Muscle layer of duodenum (tissue), 2 donors: Measurements from ENCODE around the gene MLIP.
A peak's percentile ranks its signal among the peaks of the same experiment; 100 is the strongest.

Experiments
- H3K27ac ChIP-seq: one replicate; pipeline ENCODE4 v1.7.0; 2013; ENCODE audit warnings: mild to moderate bottlenecking, low read length
- H3K27me3 ChIP-seq: one replicate; pipeline ENCODE4 v1.7.0; 2013; ENCODE audit warnings: low read depth, mild to moderate bottlenecking, control low read depth, low read length
- H3K36me3 ChIP-seq, 2 donors: one replicate each; pipeline ENCODE4 v1.7.0; 2013; ENCODE audit warnings: low read length in 2 of 2, control low read depth in 1 of 2, mild to moderate bottlenecking in 1 of 2; ENCODE audit not compliant: insufficient read depth in 2 of 2, control insufficient read depth in 1 of 2
- H3K4me1 ChIP-seq, 2 donors: one replicate each; pipeline ENCODE4 v1.7.0; 2013; ENCODE audit warnings: low read length in 2 of 2, mild to moderate bottlenecking in 2 of 2, control low read depth in 1 of 2, moderate library complexity in 1 of 2; ENCODE audit not compliant: insufficient read depth in 2 of 2, control insufficient read depth in 1 of 2
- H3K4me3 ChIP-seq, 2 donors: one replicate each; pipeline ENCODE4 v1.7.0; 2013; ENCODE audit warnings: low read length in 2 of 2, low read depth in 1 of 2, mild to moderate bottlenecking in 1 of 2
- H3K9me3 ChIP-seq, 2 donors: one replicate each; pipeline ENCODE4 v1.7.0; 2013; ENCODE audit warnings: low read length in 2 of 2, control low read depth in 1 of 2, mild to moderate bottlenecking in 1 of 2; ENCODE audit not compliant: control insufficient read depth in 1 of 2
- donor health status: healthy.

Gene MLIP

DNA sequence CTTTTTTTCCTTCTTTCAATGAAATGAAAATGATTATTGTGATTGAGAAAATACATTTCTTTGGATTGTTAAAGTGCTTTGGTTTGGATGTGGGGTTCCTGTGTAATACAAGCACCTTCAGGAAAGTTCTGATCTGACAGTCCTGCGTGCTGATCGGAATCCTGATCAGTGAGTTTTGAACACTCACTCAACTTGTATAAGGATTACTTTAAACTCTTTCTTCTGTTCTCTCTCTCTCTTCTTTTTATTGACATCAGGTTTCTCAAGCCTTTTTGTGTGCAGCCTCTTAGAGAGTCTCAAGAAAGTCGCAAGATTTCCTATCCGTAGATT lies 197.7 kb downstream of the MLIP start:
- Histone ChIP-seq H3K27me3 (no peaks in the 10 kb centered on the region), H3K9me3 (no peaks in the 10 kb centered on the region), H3K4me1 (no peaks in the 10 kb centered on the region), H3K36me3 (no peaks in the 10 kb centered on the region), H3K4me3 (peak overlapping the region in 1 of 2 donors; percentile 38), H3K27ac (no peak overlapping the region)

DNA sequence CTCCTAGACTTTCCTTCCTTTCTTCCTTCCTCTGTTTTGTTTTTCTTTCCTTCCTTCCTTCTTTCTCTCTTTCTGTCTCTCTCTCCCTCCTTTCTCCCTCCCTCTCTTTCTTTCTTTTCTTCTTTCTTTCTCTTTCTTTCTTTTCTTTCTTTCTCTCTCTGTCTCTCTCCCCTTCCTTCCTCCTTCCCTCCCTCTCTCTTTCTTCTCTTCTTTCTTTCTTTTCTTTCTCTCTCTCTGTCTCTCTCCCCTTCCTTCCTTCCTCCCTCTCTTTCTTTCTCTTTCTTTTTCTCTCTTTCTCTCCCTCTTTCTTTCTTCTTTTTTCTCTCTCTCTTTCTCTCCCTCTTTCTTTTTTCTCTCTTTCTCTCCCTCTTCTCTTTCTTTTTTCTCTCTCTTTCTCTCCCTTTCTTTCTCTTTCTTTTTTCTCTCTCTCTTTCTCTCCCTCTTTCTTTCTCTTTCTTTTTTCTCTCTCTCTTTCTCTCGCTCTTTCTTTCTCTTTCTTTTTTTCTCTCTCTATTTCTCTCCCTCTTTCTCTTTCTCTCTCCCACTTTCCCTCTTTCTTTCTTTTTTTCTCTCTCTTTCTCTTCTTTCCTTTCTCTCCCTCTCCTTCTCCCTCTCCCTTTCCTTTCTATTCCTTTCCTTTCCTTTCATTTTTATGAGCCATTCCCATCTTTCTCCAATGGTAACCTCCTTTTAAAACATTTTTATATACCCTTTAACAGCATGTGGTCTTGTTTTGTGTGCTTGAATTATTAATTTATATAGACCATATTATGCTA lies 199.3 kb downstream of the MLIP start:
- H3K36me3 ChIP-seq: no peaks in the 10 kb centered on the region
- H3K4me3 ChIP-seq: no peak overlapping the region
- no peak overlapping the region for H3K27ac ChIP-seq
- no peaks in the 10 kb centered on the region for H3K9me3 ChIP-seq
- H3K27me3 ChIP-seq: no peaks in the 10 kb centered on the region
- no peaks in the 10 kb centered on the region for H3K4me1 ChIP-seq

- H3K4me3 ChIP-seq: no peak overlapping the region
- no peaks in the 10 kb centered on the region for H3K4me1 ChIP-seq
- no peaks in the 10 kb centered on the region for H3K27me3 ChIP-seq
- no peak overlapping the region for H3K27ac ChIP-seq
- H3K36me3 ChIP-seq: no peaks in the 10 kb centered on the region
- no peaks in the 10 kb centered on the region for H3K9me3 ChIP-seq
These were observed 204.4 kb downstream of the MLIP start for GRCh38 chr6:54315656-54316055.
